ENCODE data around the gene PPP1R26.
"Not testable (repeated sequence)": the region's sequence is repeated elsewhere in the genome, so short reads cannot be mapped to it uniquely, and the experiment has no call there.

Gene PPP1R26

GRCh38 chr9:135503371-135504261, 24.0 kb downstream of the PPP1R26 start:
- FAIRE-seq (no peak), DNase-seq (ENCODE audit: low spot score) (no peak)

- DNase-seq (ENCODE audit: low spot score) (peak; percentile 63), FAIRE-seq (no peak)
These were observed 25.0 kb downstream of the PPP1R26 start for GRCh38 chr9:135504262-135505243.

- DNase-seq (ENCODE audit: low spot score) (no peak), FAIRE-seq (no peak)
These were observed 26.0 kb downstream of the PPP1R26 start for GRCh38 chr9:135505406-135506187.

GRCh38 chr9:135506327-135507103, 26.9 kb downstream of the PPP1R26 start:
- DNase-seq (ENCODE audit: low spot score): no peak
- FAIRE-seq: no peak

- FAIRE-seq: no peak
- DNase-seq (ENCODE audit: low spot score): no peak
These were observed 27.8 kb downstream of the PPP1R26 start for GRCh38 chr9:135507104-135508035.

- no peak for FAIRE-seq
- DNase-seq (ENCODE audit: low spot score): no peak
These were observed 28.7 kb downstream of the PPP1R26 start for GRCh38 chr9:135508211-135508820.

GRCh38 chr9:135509458-135509857, 29.9 kb downstream of the PPP1R26 start:
- DNase-seq (ENCODE audit: low spot score) (no peak), FAIRE-seq (no peak)

GRCh38 chr9:135512241-135512603, 32.6 kb downstream of the PPP1R26 start:
- DNase-seq (ENCODE audit: low spot score) (no peak), FAIRE-seq (no peak)

- no peak for DNase-seq (ENCODE audit: low spot score)
- no peak for FAIRE-seq
These were observed 33.3 kb downstream of the PPP1R26 start for GRCh38 chr9:135512904-135513303.

- peak; percentile 5 for FAIRE-seq
- no peak for DNase-seq (ENCODE audit: low spot score)
These were observed 33.8 kb downstream of the PPP1R26 start for GRCh38 chr9:135513351-135513846.

GRCh38 chr9:135513906-135514305, 34.3 kb downstream of the PPP1R26 start:
- FAIRE-seq: not testable (repeated sequence)

GRCh38 chr9:135514342-135515082, 34.9 kb downstream of the PPP1R26 start:
- FAIRE-seq (no peak), DNase-seq (ENCODE audit: low spot score) (no peak)

More at GRCh38 chr9:135513906-135514305, 34.3 kb downstream of the PPP1R26 start:
- DNase-seq (ENCODE audit: low spot score): not testable (repeated sequence)

GRCh38 chr9:135515083-135515951, 35.7 kb downstream of the PPP1R26 start:
- DNase-seq (ENCODE audit: low spot score) (no peak), FAIRE-seq (no peak)

GRCh38 chr9:135516132-135516860, 36.7 kb downstream of the PPP1R26 start:
- FAIRE-seq: no peak

GRCh38 chr9:135517407-135517822, 37.8 kb downstream of the PPP1R26 start:
- no peak for FAIRE-seq

More at GRCh38 chr9:135516132-135516860, 36.7 kb downstream of the PPP1R26 start:
- no peak for DNase-seq (ENCODE audit: low spot score)

More at GRCh38 chr9:135517407-135517822, 37.8 kb downstream of the PPP1R26 start:
- DNase-seq (ENCODE audit: low spot score): no peak

All from urothelium cell line (cell line).